ENCODE measurements around the gene NT5DC2. TPM values are rescaled to one million over a fixed set of nuclear protein-coding genes. Genes with fewer than 3 reads are reported as not detected.

NT5DC2 gene
- total RNA-seq, 1 donor from 2014 or later, result 189 TPM

GRCh38 chr3:52481819-52482521, 51.7 kb downstream of the NT5DC2 start:
- Mint-ChIP-seq H3K9me3 (ENCODE audit: unreplicated experiment) (no peaks in the 10 kb centered on the region), H3K4me1 (ENCODE audit: low read depth, unreplicated experiment) (peaks cover 11% of the 10 kb centered on the region), H3K4me3 (ENCODE audit: unreplicated experiment) (no peak overlapping the region), H3K27ac (ENCODE audit: unreplicated experiment) (peak overlapping the region; percentile 26), H3K36me3 (ENCODE audit: low read depth, unreplicated experiment) (peaks cover 37% of the 10 kb centered on the region), H3K27me3 (ENCODE audit: low read depth, unreplicated experiment) (no peaks in the 10 kb centered on the region)
- no peak overlapping the region for H3K4me3 ChIP-seq (ENCODE audit: insufficient read depth, low read depth, low read length)
- H3K4me1 ChIP-seq (ENCODE audit: insufficient read depth, low read length), result peaks cover 6% of the 10 kb centered on the region
- H3K9ac ChIP-seq (ENCODE audit: low read length), result no peak overlapping the region
- no peak for FAIRE-seq
- no peak overlapping the region for H2AFZ ChIP-seq (ENCODE audit: low read depth, low read length)
- peaks cover 53% of the 10 kb centered on the region for H4K20me1 ChIP-seq (ENCODE audit: insufficient read depth, low read length)
- DNase-seq (ENCODE audit: low read depth), result no peak
- no peaks in the 10 kb centered on the region for H3K79me2 ChIP-seq (ENCODE audit: insufficient read depth, low read length)
- no peak overlapping the region for H3K4me2 ChIP-seq (ENCODE audit: low read length)
- TF ChIP-seq, protein P1, sequence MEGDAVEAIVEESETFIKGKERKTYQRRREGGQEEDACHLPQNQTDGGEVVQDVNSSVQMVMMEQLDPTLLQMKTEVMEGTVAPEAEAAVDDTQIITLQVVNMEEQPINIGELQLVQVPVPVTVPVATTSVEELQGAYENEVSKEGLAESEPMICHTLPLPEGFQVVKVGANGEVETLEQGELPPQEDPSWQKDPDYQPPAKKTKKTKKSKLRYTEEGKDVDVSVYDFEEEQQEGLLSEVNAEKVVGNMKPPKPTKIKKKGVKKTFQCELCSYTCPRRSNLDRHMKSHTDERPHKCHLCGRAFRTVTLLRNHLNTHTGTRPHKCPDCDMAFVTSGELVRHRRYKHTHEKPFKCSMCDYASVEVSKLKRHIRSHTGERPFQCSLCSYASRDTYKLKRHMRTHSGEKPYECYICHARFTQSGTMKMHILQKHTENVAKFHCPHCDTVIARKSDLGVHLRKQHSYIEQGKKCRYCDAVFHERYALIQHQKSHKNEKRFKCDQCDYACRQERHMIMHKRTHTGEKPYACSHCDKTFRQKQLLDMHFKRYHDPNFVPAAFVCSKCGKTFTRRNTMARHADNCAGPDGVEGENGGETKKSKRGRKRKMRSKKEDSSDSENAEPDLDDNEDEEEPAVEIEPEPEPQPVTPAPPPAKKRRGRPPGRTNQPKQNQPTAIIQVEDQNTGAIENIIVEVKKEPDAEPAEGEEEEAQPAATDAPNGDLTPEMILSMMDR (IDR thresholded peaks at IDR 0.05; ENCODE audit: insufficient read depth, low read depth, low read length), result peak; percentile 13
- no peak for TF ChIP-seq EZH2 (IDR thresholded peaks at IDR 0.05; ENCODE audit: insufficient read depth, low read length)
- no peaks in the 10 kb centered on the region for H3K9me3 ChIP-seq (ENCODE audit: insufficient read depth, low read depth, low read length)
- no peak overlapping the region for H3K27ac ChIP-seq (ENCODE audit: low read depth, low read length)
- H3K36me3 ChIP-seq (ENCODE audit: insufficient read depth, low read length), result peaks cover 34% of the 10 kb centered on the region
- H3K27me3 ChIP-seq (ENCODE audit: insufficient read depth, low read length), result no peaks in the 10 kb centered on the region

- no peaks in the 10 kb centered on the region for H3K9me3 ChIP-seq (ENCODE audit: insufficient read depth, low read depth, low read length)
- H3K9ac ChIP-seq (ENCODE audit: low read length), result no peak overlapping the region
- H3K36me3 ChIP-seq (ENCODE audit: insufficient read depth, low read length), result peaks cover 38% of the 10 kb centered on the region
- peaks cover 56% of the 10 kb centered on the region for H4K20me1 ChIP-seq (ENCODE audit: insufficient read depth, low read length)
- TF ChIP-seq, protein P1 (IDR thresholded peaks at IDR 0.05; ENCODE audit: insufficient read depth, low read depth, low read length), result no peak
- no peak for TF ChIP-seq EZH2 (IDR thresholded peaks at IDR 0.05; ENCODE audit: insufficient read depth, low read length)
- no peaks in the 10 kb centered on the region for H3K79me2 ChIP-seq (ENCODE audit: insufficient read depth, low read length)
- H3K4me1 ChIP-seq (ENCODE audit: insufficient read depth, low read length), result peaks cover 6% of the 10 kb centered on the region
- Mint-ChIP-seq H3K27ac (ENCODE audit: unreplicated experiment) (no peak overlapping the region), H3K9me3 (ENCODE audit: unreplicated experiment) (no peaks in the 10 kb centered on the region), H3K4me3 (ENCODE audit: unreplicated experiment) (no peak overlapping the region), H3K27me3 (ENCODE audit: low read depth, unreplicated experiment) (no peaks in the 10 kb centered on the region), H3K36me3 (ENCODE audit: low read depth, unreplicated experiment) (peaks cover 40% of the 10 kb centered on the region), H3K4me1 (ENCODE audit: low read depth, unreplicated experiment) (peaks cover 11% of the 10 kb centered on the region)
- no peak overlapping the region for H3K4me2 ChIP-seq (ENCODE audit: low read length)
- H2AFZ ChIP-seq (ENCODE audit: low read depth, low read length), result no peak overlapping the region
- FAIRE-seq (no peak), DNase-seq (ENCODE audit: low read depth) (no peak)
- no peak overlapping the region for H3K4me3 ChIP-seq (ENCODE audit: insufficient read depth, low read depth, low read length)
- H3K27me3 ChIP-seq (ENCODE audit: insufficient read depth, low read length), result no peaks in the 10 kb centered on the region
- H3K27ac ChIP-seq (ENCODE audit: low read depth, low read length), result no peak overlapping the region
These were observed 52.6 kb downstream of the NT5DC2 start for GRCh38 chr3:52480768-52481715.

All from astrocyte (in vitro differentiated cells and primary cell).